Right kidney (tissue), 9 donors: ENCODE results near the gene NME3.
A peak's percentile ranks its signal among the peaks of the same experiment; 100 is the strongest.
"Not testable (repeated sequence)": the region's sequence is repeated elsewhere in the genome, so short reads cannot be mapped to it uniquely, and the experiment has no call there.

ENCODE experiments used
- DNase-seq: peaks from one replicate; pipeline ENCODE4 v3.0.0-alpha.2; 2016
- long read RNA-seq, 8 donors: transcript quantifications; one replicate each; lab custom pipeline, GENCODE V29; 2026

Gene NME3
- long read RNA-seq, donor 1, transcript NME3-209 (4 exons, 913 nt), result minor isoform, 7 of 53 reads
- long read RNA-seq, donor 1, transcript NME3-201 (5 exons, 1,069 nt), result major isoform, 29 of 53 reads
- long read RNA-seq, donor 1, transcript NME3-204 (4 exons, 920 nt), result minor isoform, 8 of 53 reads
- long read RNA-seq, donor 1, partial matches to known transcripts, result 0 of 53 reads
- long read RNA-seq, donor 1, other reads (novel, unspliced or antisense), result 0 of 53 reads
- long read RNA-seq, donor 2, transcript NME3-201 (5 exons, 1,069 nt), result major isoform, 15 of 35 reads
- long read RNA-seq, donor 2, transcript NME3-202 (3 exons, 1,014 nt), result minor isoform, 6 of 35 reads
- long read RNA-seq, donor 2, transcript NME3-210 (2 exons, 752 nt), result minor isoform, 8 of 35 reads
- long read RNA-seq, donor 2, transcript NME3-209 (4 exons, 913 nt), result minor isoform, 5 of 35 reads
- long read RNA-seq, donor 2, partial matches to known transcripts, result 0 of 35 reads
- long read RNA-seq, donor 2, other reads (novel, unspliced or antisense), result 0 of 35 reads
- long read RNA-seq, donor 3, transcript NME3-201 (5 exons, 1,069 nt), result major isoform, 13 of 27 reads
- long read RNA-seq, donor 3, partial matches to known transcripts, result 0 of 27 reads
- long read RNA-seq, donor 3, other reads (novel, unspliced or antisense), result 0 of 27 reads
- long read RNA-seq, donor 4, transcript NME3-209 (4 exons, 913 nt), result minor isoform, 7 of 40 reads
- long read RNA-seq, donor 4, transcript NME3-201 (5 exons, 1,069 nt), result major isoform, 20 of 40 reads
- long read RNA-seq, donor 4, transcript NME3-202 (3 exons, 1,014 nt), result minor isoform, 5 of 40 reads
- long read RNA-seq, donor 4, partial matches to known transcripts, result 0 of 40 reads
- long read RNA-seq, donor 4, other reads (novel, unspliced or antisense), result 0 of 40 reads
- long read RNA-seq, donor 5, transcript NME3-201 (5 exons, 1,069 nt), result major isoform, 12 of 26 reads
- long read RNA-seq, donor 5, partial matches to known transcripts, result 0 of 26 reads
- long read RNA-seq, donor 5, other reads (novel, unspliced or antisense), result 0 of 26 reads
- long read RNA-seq, donor 6, transcript NME3-210 (2 exons, 752 nt), result minor isoform, 6 of 42 reads
- long read RNA-seq, donor 6, transcript NME3-209 (4 exons, 913 nt), result minor isoform, 6 of 42 reads
- long read RNA-seq, donor 6, transcript NME3-201 (5 exons, 1,069 nt), result major isoform, 23 of 42 reads
- long read RNA-seq, donor 6, partial matches to known transcripts, result 0 of 42 reads
- long read RNA-seq, donor 6, other reads (novel, unspliced or antisense), result 0 of 42 reads
- long read RNA-seq, donor 7, result 0 reads
- long read RNA-seq, donor 8, transcript NME3-209 (4 exons, 913 nt), result minor isoform, 6 of 31 reads
- long read RNA-seq, donor 8, transcript NME3-201 (5 exons, 1,069 nt), result major isoform, 15 of 31 reads
- long read RNA-seq, donor 8, partial matches to known transcripts, result 0 of 31 reads
- long read RNA-seq, donor 8, other reads (novel, unspliced or antisense), result 0 of 31 reads

DNA sequence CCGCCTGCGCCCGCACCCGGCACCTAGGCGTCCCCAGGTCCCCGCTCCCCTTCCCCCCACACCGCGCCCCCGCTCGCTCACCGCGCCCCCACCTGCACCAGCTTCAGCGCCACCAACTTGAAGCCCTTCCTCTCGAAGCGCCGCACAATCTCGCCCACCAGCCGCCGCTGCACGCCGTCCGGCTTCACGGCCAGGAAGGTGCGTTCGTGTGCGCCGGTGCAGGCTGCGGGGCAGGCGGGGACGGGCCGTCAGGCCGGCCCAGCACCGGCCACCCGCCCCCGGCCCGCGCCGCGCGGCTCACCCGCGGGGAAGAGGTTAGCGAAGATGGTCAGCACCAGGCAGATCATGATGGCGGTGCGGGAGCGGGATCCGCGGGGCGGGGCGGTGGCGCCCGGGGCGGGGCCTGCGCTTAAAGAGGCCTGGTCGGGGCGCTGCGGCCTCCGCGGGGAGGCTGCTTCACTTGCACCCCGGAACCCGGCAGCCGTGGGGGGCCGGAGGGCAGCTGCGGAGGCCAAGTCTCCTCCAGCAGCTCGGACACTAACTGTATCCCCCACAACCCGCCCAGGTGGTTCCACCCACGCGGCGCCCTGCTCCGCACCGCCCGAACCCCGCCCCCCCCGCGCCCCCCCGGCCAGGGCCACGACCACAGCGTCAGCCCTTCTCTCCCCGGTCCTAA lies at the start of gene NME3:
Gene NME3 (minus strand): TSS at position 356 of the 676 bp plus-strand sequence. CDS start 9 bp downstream, at position 347.
- peak; percentile 58 for DNase-seq

DNA sequence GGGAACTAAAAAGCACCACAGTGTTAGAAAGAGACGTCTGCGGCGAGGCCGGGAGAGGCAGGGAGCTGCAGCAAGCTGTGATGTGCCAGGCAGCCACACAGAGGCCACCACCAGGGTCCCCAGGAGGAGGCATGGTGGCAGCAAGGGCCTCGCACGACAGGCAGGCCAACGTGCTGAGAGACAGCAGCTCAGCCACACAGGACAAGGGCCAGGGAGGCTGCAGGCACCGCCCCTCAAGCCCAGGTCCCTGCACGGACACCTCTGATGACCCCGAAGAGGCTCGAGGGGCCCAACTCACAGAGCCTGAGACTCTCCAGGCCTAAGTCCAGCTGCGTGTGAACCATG lies 49.6 kb upstream of the NME3 start:
- no peak for DNase-seq

DNA sequence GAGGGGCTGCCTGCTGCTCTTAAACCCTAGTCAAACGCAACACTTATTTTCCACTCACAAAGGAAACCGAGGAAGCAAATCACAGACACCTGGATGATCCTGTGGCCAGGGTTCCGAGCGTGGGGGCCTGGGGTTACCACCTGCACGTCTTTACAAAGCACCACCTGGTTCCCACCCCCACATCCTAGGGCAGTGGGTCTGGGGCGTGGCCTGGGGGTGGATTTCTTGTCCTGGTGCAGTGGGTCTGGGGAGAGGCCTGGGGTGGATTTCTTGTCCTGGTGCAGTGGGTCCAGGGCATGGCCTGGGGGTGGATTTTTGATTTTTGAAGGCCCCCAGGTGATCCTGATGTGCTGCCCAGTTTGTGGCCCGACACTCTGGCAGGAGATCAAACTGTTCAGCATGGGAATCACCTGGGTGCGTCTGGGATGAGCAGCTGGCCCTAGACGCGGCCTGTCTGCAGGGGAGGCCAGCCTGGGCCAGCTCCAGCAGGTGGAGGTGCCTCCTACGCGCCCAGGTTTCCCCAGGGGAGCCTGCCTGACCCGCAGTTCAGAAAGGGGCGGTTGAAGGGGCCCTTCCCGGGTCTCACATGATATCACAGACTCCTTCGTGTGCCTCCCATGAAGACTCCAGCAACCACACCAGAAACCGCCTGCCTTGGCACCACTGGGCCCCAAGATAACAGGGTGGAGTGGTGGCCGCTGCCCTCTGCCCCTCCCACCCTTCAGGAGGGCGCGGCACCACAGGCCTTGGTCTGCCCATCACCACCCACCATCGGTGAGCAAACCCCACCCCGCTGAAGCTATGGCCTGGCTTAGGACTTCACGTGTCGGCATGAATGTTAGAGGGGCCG lies 49.0 kb upstream of the NME3 start:
- no peak for DNase-seq

DNA sequence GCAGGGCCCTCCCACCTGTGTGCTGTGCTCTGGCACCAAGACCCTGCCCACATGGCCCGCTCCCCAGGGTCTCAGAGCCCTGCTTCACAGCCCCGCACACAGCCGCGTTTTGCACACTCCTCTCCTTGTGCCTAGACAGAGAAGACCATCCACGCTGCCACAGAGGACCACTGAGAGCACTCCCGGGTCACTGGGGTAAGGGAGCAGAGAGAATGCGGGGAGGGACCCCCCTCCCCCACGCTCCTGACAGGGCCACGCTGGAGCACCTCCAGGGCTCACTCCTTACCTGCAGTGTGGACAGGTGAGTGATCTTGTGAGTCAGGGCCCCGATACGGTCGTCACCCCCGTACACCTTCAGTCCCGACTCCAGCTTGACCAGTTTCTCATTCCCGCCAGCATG lies 48.3 kb upstream of the NME3 start:
- no peak for DNase-seq

DNA sequence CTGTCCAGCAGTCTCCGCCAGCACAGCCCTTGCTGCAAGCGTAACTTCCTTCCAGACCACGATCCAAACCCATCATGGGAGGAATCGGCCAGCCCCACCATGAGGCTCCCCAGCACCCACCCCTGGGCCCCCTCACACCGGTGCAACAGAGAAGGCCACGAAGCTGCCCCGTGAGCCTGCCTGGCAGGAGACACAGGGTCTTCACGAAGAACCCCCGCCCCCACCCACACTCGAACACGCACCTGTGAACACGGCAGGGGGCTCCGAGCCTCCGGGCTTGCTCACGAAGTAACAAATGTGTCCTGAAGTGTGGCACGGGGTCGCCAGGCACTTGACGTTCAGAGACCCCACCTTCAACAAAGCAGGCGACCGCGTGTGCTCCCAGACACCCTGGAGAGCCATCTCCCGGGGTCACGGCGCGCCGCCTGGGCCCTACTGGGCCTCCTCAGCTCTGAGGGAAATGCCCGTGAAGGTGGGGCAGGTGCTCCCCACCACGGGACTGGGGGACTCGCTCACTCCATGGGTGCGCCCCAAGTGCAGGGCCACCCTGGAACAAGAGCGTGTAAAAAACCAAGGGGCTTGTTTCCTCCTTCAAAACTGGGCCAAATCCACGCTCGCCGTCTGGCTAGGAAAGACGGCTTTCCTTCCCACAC lies 47.7 kb upstream of the NME3 start:
- DNase-seq, result no peak

DNA sequence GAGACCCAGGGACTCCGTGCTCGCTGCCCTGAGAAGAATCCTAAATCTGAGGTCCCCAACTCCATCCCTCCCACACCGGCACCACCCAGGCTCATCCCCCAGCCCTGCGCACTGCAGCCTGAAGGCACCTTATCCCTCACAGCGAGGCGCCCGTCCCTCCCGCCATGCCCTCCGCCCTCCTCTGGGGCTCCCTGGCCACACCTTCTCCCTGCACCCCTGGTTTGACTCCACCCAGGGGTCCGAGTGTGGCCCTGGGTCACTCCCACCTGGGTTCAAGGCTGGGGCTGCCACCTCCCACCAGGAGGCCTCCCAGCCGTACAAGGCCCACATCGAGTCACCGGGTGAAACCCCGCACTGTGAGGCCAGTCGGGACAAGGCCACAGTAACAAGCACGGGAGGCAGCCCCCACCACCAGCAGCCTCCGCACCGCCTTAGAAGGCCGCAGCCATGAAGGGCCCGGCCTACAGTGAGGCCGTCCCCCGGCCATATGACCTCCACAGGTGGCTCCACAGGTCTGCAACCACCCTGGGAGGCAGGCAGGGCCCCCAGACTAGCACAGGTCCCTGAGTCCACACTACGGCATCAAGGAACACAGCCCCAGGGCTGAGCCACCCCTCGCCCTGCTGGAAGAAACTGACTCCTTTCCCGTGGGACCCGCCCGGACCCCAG lies 47.0 kb upstream of the NME3 start:
- no peak for DNase-seq

DNA sequence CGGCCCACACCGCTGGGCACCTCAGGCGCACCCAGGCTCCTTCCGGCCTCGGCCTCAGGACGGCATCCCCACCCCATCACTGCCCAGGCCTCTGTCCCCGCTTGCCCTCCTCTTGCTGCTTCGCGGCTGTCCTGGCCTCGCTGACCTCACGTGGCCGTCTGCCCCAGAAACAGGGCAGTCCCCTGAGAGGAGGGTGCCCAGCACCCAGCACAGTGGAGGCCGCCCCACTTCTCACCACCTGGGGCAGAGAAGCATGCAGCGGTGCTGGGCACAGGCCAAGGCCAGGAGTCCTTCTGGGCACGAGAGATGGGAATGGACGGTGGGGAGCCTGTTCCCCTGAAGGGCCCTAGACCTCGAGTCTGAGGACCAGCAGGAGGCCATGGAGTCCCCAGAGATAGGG lies 46.4 kb upstream of the NME3 start:
- DNase-seq, result no peak

DNA sequence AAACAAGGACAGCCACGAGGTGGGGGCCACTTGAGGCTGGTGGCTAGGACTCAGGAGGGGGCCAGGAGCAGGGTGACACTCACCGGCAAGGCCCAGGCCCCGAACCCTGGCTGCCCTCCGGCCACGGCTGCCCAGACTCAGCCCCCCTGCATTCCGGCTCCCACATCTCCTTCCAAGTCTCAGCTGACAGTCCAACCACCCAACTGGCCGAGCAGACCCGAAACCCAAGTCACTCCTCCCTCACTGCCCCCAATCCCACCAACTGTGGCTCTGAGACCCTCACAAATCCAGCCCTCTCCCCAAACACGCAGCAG lies 45.9 kb upstream of the NME3 start:
- DNase-seq, result no peak

DNA sequence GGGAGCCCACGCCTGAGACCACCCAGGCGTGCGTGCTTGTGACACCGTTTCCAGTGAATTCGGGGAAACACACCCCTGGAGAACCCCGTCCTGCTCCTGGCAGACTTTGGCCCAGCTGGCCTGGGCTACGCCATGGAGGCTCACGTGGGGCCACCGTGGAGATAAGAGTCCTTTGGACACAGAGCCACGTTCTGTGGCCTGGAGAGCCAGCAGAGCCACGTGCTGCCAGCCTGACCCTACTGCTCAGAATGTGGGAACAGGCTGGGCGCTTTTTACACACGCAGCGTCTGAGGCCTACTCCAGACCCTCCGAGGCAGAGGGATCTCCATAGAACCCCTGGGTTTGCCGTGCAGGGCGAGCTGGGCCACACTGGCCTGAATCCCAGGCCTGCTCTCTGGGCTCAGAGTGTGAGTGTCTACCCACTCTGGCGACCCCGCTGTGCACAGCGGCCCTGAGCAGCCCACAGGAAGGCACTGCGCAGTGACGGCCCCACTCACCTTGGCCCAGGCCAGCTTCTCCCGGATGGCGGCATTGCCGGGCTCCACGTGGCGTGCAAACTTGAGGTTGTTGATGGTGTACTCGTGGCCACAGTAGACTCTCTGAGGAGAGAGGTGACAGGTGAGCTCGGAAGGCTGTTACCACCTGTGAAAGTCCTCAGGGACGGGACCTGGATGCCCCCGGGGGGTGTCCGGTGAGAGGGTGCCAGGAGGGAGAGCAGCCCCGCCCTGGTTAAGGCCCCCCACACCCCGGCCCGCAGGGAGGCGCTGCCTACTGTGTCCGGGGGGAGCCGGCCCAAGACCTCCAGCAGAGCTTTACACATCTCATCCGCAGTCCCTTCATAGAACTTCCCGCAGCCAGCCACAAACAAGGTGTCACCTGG lies 45.3 kb upstream of the NME3 start:
- no peak for DNase-seq

DNA sequence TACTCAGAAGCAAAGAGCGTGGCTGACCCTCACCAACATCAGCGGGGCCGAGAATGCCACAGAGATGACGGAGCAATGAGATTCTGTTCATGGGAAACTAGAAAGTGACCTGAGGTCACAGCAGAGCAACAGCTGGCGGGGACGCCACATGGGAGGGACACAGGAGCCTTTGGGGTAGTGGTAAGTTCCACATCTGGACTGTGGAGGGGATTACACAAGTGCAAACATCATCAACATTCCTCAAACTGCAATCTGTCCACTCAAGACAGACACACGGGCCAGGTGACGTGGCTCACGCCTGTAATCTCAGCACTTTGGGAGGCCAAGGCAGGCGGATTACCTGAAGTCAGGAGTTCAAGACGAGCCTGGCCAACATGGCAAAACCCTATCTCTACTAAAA lies 44.1 kb upstream of the NME3 start:
- no peak for DNase-seq

DNA sequence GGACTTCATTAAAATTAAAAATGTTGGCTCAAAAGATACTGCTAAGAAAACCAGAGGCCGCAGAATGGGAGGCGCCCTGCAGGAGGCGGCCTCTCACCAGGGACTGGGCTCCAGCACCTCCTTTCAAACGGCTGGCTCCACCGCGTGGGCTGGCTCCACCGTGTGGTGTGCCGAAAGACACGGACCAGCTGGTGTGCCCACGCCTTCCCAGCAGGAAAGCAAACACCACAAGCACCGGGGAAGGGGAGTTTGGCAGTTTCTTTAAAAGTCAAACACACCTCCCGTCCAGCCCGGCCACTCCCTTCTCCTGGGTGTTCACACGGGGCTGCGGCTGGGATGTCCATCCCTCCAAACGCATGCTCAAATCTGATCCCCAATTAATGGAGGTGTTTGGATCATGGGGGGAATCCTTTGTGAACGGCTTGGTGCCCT lies 41.4 kb upstream of the NME3 start:
- peak; percentile 22 for DNase-seq

DNA sequence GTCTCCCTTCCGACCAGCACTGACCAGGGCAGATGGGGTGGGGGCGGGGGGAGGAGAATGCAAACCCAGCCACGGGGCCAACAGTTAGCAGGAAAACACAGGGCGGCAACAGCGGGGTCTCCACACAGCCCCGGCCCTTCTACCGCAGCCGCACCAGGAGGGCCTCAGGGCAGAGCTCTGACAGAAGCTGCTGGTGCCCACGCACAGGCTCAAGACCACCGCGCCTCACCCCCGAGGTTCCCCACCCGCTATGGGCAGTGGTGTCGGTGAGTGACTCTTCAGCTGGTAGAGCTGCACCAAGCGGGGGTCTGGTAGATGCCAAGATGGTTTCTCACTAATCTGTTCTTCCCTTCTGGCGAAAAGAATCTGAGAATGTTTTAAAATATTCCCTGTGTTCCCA lies 39.2 kb upstream of the NME3 start:
- DNase-seq, result no peak

DNA sequence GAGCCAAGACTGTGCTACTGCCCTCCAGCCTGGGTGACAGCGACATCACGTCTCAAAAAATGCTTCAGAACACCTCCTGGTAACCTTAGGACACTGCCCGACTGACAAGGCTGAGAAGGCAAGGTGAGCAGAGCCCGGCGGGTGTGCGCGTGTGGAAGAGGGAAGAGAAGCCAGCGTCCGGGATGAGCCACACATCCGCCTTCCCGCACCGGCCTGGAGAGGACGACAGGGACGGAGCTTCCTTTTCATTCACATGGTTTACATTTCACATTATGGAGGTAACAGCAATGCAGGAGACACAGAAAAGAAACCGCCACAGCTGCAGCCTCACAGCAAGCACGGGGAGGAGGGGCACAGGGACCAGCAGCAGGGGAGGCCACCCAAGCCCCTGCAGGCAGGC lies 38.8 kb upstream of the NME3 start:
- no peak for DNase-seq

DNA sequence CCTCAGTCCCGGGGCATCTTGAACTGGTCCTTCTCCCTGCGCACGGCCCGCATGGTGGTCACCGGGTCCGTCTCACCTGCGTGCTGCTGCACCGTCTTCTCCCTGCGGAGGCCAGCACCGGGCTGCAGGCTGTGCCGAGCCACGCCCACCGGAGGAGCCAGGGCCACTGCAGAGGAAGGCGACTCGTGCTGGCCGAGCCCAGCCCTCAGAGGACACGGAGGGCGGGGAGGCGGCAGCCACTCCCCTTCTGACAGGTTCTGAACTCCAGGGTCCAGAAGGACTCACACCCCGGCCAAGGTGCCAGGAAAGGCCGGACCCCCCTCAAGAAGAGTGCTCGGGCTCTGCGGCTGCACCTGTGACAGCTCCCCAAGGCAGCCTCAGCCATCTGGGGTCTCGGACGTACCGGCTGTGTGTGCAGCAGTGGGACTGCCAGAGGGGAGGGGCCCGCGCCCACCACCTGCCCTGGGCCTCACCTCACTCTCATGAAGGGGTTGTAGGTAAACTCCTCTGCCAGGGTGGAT lies 38.0 kb upstream of the NME3 start:
- DNase-seq, result no peak

DNA sequence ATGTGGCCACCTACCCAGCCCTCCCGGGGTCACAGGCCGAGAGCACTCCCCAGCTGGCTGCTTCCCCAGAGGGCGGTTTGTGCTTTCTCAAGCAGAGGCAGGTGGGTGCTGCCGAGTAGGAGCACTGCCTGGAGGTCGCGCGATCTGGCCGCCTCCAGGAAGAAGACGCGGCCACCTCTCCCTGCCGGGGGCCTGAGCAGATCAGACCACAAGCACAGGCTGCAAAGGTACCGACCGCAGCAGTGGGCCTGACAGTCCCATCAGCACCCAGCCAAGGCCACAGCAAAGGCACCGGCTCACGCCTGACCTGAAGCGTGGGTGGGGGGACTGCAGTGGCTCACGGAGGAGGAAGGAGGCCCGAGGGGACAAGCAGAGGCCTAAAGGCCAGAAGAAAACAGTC lies 37.3 kb upstream of the NME3 start:
- no peak for DNase-seq

DNA sequence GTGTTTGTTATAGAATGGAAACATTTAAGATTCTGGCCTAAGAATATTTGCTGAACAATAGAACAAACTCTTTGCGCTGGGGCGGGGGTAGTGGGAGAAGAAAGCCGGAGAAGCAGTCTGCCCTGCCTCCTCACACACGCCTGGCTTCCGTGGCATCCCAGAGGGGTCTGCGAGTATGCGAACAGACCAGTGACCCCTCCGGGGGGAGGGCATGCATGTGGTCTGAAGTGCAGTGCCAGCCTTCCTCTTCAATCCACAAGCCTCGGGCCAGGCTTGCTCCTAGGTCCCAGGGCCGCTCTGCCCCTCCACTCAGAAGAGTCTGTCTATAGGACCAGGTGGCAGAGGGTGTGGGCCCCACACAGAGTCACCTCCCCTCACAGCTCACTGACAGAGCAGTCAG lies 36.3 kb upstream of the NME3 start:
- DNase-seq, result no peak

DNA sequence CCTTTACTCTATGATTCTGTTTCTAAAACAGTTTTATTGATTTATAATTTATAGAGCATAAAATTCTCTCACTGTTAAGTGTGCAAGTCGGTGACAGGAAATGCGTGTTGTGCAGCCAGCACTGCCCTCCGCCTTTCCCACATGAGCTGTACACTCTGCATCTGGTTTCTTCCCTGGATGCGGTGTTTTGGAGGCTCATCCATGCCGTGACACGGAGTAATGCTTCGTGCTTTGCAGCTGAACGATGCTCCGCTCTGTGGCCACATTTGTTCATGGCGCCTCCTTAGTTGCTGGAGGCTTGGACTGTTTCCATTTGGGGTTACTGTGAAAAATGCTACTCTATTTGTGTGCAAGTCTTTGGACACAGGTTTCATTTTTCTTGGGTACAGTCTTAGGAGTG lies 29.4 kb upstream of the NME3 start:
- no peak for DNase-seq

DNA sequence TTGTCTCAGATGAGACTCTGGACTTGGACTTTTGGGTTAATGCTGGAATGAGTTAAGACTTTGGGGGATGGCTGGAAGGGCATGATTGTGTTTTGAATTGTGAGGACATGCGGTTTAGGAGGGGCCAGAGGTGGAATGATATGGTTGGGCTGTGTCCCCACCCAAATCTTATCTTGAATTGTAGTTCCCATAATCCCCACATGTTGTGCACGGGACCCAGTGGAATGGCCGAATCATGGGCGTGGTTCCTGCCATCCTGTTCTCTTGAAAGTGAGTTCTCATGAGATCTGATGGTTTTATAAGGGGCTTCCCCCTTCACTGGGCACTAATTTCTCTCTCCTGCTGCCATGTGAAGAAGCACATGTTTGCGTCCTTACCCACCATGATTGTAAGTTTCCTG lies 27.9 kb upstream of the NME3 start:
- not testable (repeated sequence) for DNase-seq
